Endothelial cell of umbilical vein (primary cell): ENCODE results near the gene GRHPR. TPM values are rescaled to one million over a fixed set of nuclear protein-coding genes. Genes with fewer than 3 reads are reported as not detected.

ENCODE experiments used
- BruUV-seq: library from RNA; stranded (reverse); fragments of 400-500 nt; replicated peaks from 2 replicates; lab custom pipeline; 2021; lab: Mats Ljungman, UMichigan
- CTCF ChIA-PET: fragments of 300-600, 350-600 bp; sonication (Branson Sonifier 250); formaldehyde crosslinking; loops from one replicate; lab custom pipeline; 2021; ENCODE audit warnings: antibody characterized with exemption, inconsistent platforms; lab: Charles Lee
- POLR2A ChIA-PET: fragments of 300-600, 350-600 bp; sonication (Branson Sonifier 250); formaldehyde crosslinking; loops from one replicate; lab custom pipeline; 2021; ENCODE audit warnings: antibody characterized with exemption, inconsistent platforms; lab: Charles Lee
- DNase-seq: peaks from one replicate; pipeline ENCODE4 v3.0.0-alpha.2; 2011; ENCODE audit warnings: low read depth, low spot score
- FAIRE-seq: peaks from 2 replicates; lab custom pipeline; 2011; peaks lifted over from hg19 to GRCh38; lab: Jason Lieb, UNC
- H2AFZ ChIP-seq: 2 replicates; pipeline ENCODE4 v1.6.0; 2012; ENCODE audit warnings: low read depth, low read length, control low read depth, inconsistent platforms
- H3K27ac ChIP-seq: 2 replicates; pipeline ENCODE4 v1.5.1; 2011; ENCODE audit warnings: low read depth, mild to moderate bottlenecking, control low read depth, low read length, moderate library complexity; ENCODE audit not compliant: insufficient read depth
- H3K27me3 ChIP-seq, 2 experiments: 2 replicates each; pipeline versions ENCODE4 v1.6.0 to v1.6.1; 2011; ENCODE audit warnings: low read length in 2 of 2, mixed read lengths in 1 of 2; ENCODE audit not compliant: control insufficient read depth in 2 of 2, insufficient read depth in 2 of 2
- H3K36me3 ChIP-seq, 2 experiments: 2 replicates in 1 of 2; 3 replicates in 1 of 2; pipeline ENCODE4 v1.5.1; 2011; ENCODE audit warnings: low read length in 2 of 2, mild to moderate bottlenecking in 1 of 2, moderate library complexity in 1 of 2; ENCODE audit not compliant: control insufficient read depth in 2 of 2, insufficient read depth in 2 of 2; ENCODE audit errors: extremely low read depth in 1 of 2
- H3K4me1 ChIP-seq: 3 replicates; pipeline ENCODE4 v1.5.1; 2011; ENCODE audit warnings: mild to moderate bottlenecking, low read length; ENCODE audit not compliant: control insufficient read depth, insufficient read depth; ENCODE audit errors: extremely low read depth
- H3K4me2 ChIP-seq: 2 replicates; pipeline ENCODE4 v1.6.1; 2011; ENCODE audit warnings: low read length, control low read depth, mixed read lengths; ENCODE audit not compliant: insufficient read depth
- H3K4me3 ChIP-seq, 3 experiments: fragments of 200-600 bp in 1 of 3; sonication (generic), shearing (Covaris generic) in 1 of 3; replicated peaks in 1 of 3; 2 replicates each; pipeline ENCODE4 v1.5.1; 2011 to 2016; ENCODE audit warnings: control low read depth in 3 of 3, low read length in 3 of 3, mild to moderate bottlenecking in 2 of 3, inconsistent platforms in 1 of 3, low read depth in 1 of 3, moderate library complexity in 1 of 3; ENCODE audit not compliant: insufficient read depth in 1 of 3
- H3K79me2 ChIP-seq: 2 replicates; pipeline ENCODE4 v1.6.0; 2012; ENCODE audit warnings: low read length, inconsistent platforms; ENCODE audit not compliant: control insufficient read depth, insufficient read depth
- H3K9ac ChIP-seq: replicated peaks from 2 replicates; pipeline ENCODE3; 2011; ENCODE audit warnings: low read length, control low read depth; ENCODE audit not compliant: insufficient read depth; ENCODE audit errors: extremely low read depth
- H3K9me1 ChIP-seq: replicated peaks from 3 replicates; pipeline ENCODE4 v1.6.0; 2011; ENCODE audit warnings: mild to moderate bottlenecking, low read length; ENCODE audit not compliant: control insufficient read depth, insufficient read depth; ENCODE audit errors: extremely low read depth
- H3K9me3 ChIP-seq: replicated peaks from 2 replicates; pipeline ENCODE4 v1.5.1; 2012; ENCODE audit warnings: low read length, inconsistent platforms; ENCODE audit not compliant: control insufficient read depth, insufficient read depth
- H4K20me1 ChIP-seq: replicated peaks from 2 replicates; pipeline ENCODE3; 2011; ENCODE audit warnings: mild to moderate bottlenecking, low read length; ENCODE audit not compliant: control insufficient read depth, insufficient read depth; ENCODE audit errors: extremely low read depth
- CTCF ChIP-seq, 2 donors: IDR thresholded peaks; 1 replicate in 1 of 2; 2 replicates in 1 of 2; pipeline ENCODE4 v1.5.1; 2011; ENCODE audit warnings: low read length in 2 of 2, mild to moderate bottlenecking in 2 of 2, moderate library complexity in 2 of 2, control low read depth in 1 of 2, inconsistent platforms in 1 of 2, low read depth in 1 of 2; ENCODE audit not compliant: insufficient read depth in 1 of 2; ENCODE audit errors: extremely low read depth in 1 of 2
- EZH2 ChIP-seq: IDR thresholded peaks from 2 replicates; pipeline ENCODE4 v1.6.1; 2012; ENCODE audit warnings: borderline replicate concordance, low read depth, mild to moderate bottlenecking, moderate library complexity, low read length, inconsistent platforms; ENCODE audit not compliant: severe bottlenecking
- FOS ChIP-seq: IDR thresholded peaks from 2 replicates; pipeline ENCODE4 v1.6.1; 2011; ENCODE audit warnings: mild to moderate bottlenecking, low read length, moderate library complexity, borderline replicate concordance; ENCODE audit not compliant: insufficient read depth
- GATA2 ChIP-seq: IDR thresholded peaks from 2 replicates; pipeline ENCODE4 v1.7.0; 2011; ENCODE audit warnings: low read depth, mild to moderate bottlenecking, moderate library complexity, mixed read lengths, low read length; ENCODE audit not compliant: insufficient read length, insufficient read depth
- JUN ChIP-seq: IDR thresholded peaks from 2 replicates; pipeline ENCODE4 v1.6.1; 2011; ENCODE audit warnings: borderline replicate concordance, low read depth; ENCODE audit not compliant: insufficient read length, insufficient read depth
- MAX ChIP-seq: IDR thresholded peaks from 2 replicates; pipeline ENCODE4 v1.6.1; 2011; ENCODE audit not compliant: insufficient read depth, insufficient read length
- MYC ChIP-seq: IDR thresholded peaks from one replicate; pipeline ENCODE4 v1.6.1; 2011; ENCODE audit warnings: mild to moderate bottlenecking, low read depth, low read length
- POLR2A ChIP-seq: IDR thresholded peaks from 2 replicates; pipeline ENCODE4 v1.6.1; 2012; ENCODE audit warnings: low read depth, mild to moderate bottlenecking, control low read depth, low read length
- POLR2AphosphoS5 ChIP-seq: IDR thresholded peaks from 2 replicates; pipeline ENCODE4 v1.6.1; 2012; ENCODE audit warnings: low read depth, mild to moderate bottlenecking, control low read depth, low read length, moderate library complexity; ENCODE audit not compliant: insufficient read depth
- dilution Hi-C: fragments of 300-500 bp; cut with MboI; formaldehyde crosslinking; loops from one replicate; pipeline ENCODE4 v1.15.0; 2019; ENCODE audit warnings: low sequenced_read_pairs; ENCODE audit not compliant: extremely low pct_ligation_motif_present
- intact Hi-C: fragments of 100-400 bp; cut with micrococcal nuclease; formaldehyde crosslinking; loops from one replicate; pipeline ENCODE4 v1.10.0; 2022
- polyA plus RNA-seq, 4 experiments: library from polyadenylated mRNA; depleted of rRNA in 3 of 4; stranded (reverse) in 3 of 4; unstranded in 1 of 4; fragments of >200 nt; gene quantifications; 2 replicates each; pipeline versions ENCODE4 v1.2.1 to v1.2.3, GENCODE V29; 2011 to 2012; ENCODE audit warnings: missing spikeins in 1 of 4
- total RNA-seq: library from RNA; stranded (reverse); gene quantifications from 2 replicates; pipeline ENCODE4 v1.2.3, GENCODE V29; 2021

Gene GRHPR
- total and polyA plus RNA-seq, 2 donors (not counting 3 experiments of a cell fraction or from before 2014, with no cell fraction given), result 91.2 to 247 TPM

GRCh38 chr9:37417252-37417803 lies 5.2 kb upstream of the GRHPR start:
- ChIA-PET CTCF (no interaction called here), POLR2A (no interaction called here)
- TF ChIP-seq POLR2A (no peak), MYC (no peak), CTCF (IDR thresholded peaks at IDR 0.05; ENCODE audit: extremely low read depth in 1 of 2, insufficient read depth in 1 of 2, low read depth in 1 of 2, low read length in 2 of 2) (no peak), MAX (no peak), POLR2AphosphoS5 (no peak), FOS (no peak), JUN (no peak), EZH2 (no peak), GATA2 (no peak)
- Histone ChIP-seq H2AFZ (no peak overlapping the region), H4K20me1 (no peaks in the 10 kb centered on the region), H3K27ac (no peak overlapping the region), H3K9me1 (no peaks in the 10 kb centered on the region), H3K9me3 (no peaks in the 10 kb centered on the region), H3K4me2 (no peak overlapping the region), H3K36me3 (no peaks in the 10 kb centered on the region), H3K4me1 (peaks cover 5% of the 10 kb centered on the region), H3K4me3 (no peak overlapping the region), H3K9ac (no peak overlapping the region), H3K79me2 (no peaks in the 10 kb centered on the region), H3K27me3 (no peaks in the 10 kb centered on the region)
- no TSS peak for BruUV-seq
- FAIRE-seq (no peak), DNase-seq (no peak)
- dilution Hi-C loops (no loop called here), intact Hi-C loops (loop anchor here (10.0 kb wide), 1 partner anchor 87 kb away; no protein-coding TSS in a partner anchor)
